ENCODE results near the gene DISC1. TPM values are rescaled to one million over a fixed set of nuclear protein-coding genes. Genes with fewer than 3 reads are reported as not detected.
"Not testable (repeated sequence)": the region's sequence is repeated elsewhere in the genome, so short reads cannot be mapped to it uniquely, and the experiment has no call there.

Gene DISC1
- total RNA-seq, 1 experiment from 2014 or later = 9.8 TPM

DNA sequence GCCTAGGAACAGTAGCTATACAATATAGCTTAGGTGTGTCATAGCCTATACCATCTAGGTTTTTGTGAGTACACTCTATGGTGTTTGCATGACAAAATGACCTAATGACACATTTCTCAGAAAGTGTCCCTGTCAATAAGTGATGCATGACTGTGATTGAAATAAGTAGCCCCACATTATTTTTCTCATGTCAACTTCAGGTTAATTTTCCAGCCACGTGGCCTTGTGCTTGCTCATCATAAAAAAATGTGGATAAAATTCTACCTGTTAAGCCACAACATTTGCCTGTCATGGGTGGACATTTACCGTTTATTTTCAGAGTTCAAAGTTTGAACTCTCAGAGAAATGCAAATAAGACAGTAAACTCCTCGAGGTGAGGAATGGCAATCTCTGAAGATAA is 5.5 kb downstream of the DISC1 start:
- Mint-ChIP-seq H3K27ac (ENCODE audit: unreplicated experiment) (no peak overlapping the region), H3K4me3 (ENCODE audit: low read depth, unreplicated experiment) (no peak overlapping the region), H3K9me3 (ENCODE audit: low read depth, unreplicated experiment) (no peaks in the 10 kb centered on the region), H3K36me3 (ENCODE audit: insufficient read depth, unreplicated experiment) (peaks cover 6% of the 10 kb centered on the region), H3K4me1 (ENCODE audit: low read depth, unreplicated experiment) (no peaks in the 10 kb centered on the region), H3K27me3 (ENCODE audit: unreplicated experiment) (no peaks in the 10 kb centered on the region)
- no peak for DNase-seq
- intact Hi-C loops (cut with micrococcal nuclease; ENCODE audit: unreplicated experiment) = no loop called here
- CTCF ChIA-PET = no interaction called here
- TF ChIP-seq, protein P1, sequence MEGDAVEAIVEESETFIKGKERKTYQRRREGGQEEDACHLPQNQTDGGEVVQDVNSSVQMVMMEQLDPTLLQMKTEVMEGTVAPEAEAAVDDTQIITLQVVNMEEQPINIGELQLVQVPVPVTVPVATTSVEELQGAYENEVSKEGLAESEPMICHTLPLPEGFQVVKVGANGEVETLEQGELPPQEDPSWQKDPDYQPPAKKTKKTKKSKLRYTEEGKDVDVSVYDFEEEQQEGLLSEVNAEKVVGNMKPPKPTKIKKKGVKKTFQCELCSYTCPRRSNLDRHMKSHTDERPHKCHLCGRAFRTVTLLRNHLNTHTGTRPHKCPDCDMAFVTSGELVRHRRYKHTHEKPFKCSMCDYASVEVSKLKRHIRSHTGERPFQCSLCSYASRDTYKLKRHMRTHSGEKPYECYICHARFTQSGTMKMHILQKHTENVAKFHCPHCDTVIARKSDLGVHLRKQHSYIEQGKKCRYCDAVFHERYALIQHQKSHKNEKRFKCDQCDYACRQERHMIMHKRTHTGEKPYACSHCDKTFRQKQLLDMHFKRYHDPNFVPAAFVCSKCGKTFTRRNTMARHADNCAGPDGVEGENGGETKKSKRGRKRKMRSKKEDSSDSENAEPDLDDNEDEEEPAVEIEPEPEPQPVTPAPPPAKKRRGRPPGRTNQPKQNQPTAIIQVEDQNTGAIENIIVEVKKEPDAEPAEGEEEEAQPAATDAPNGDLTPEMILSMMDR (IDR thresholded peaks at IDR 0.05; ENCODE audit: unreplicated experiment) = no peak
- BruUV-seq (replicated peaks) = no TSS peak

DNA sequence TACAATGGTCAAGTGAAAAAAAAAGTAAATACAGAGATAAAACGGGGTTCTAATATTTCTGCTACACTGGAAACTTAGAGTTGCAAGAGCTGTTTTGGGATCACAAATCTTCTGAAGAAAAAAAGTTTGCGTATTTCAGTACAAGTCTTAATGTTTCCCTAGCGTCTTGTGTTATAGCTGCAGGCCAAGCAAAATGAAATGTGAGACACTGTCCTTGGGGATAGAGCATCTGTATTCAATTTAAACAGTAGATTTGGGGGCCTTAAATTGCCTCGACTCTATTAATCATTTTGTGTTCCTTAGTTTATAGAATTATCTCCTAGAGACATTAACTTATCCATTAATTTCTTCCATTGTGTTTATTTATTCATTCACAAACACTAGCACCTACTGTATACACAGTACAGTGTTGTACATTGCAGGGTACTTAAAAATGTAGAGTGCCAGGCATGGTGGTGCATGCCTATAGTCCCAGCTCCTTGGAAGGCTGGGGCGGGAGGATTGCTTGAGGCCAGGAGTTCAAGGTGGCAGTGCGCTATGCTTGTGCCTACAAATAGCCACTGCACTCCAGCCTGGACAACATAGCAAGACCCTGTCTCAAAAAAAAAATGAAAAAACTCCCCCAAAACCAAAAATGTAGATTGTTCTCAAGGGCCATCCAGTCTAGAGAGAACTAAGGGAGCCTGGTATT is 7.9 kb downstream of the DISC1 start:
- Mint-ChIP-seq H3K27me3 (ENCODE audit: unreplicated experiment) (no peaks in the 10 kb centered on the region), H3K4me3 (ENCODE audit: low read depth, unreplicated experiment) (no peak overlapping the region), H3K4me1 (ENCODE audit: low read depth, unreplicated experiment) (no peaks in the 10 kb centered on the region), H3K27ac (ENCODE audit: unreplicated experiment) (no peak overlapping the region), H3K9me3 (ENCODE audit: low read depth, unreplicated experiment) (no peaks in the 10 kb centered on the region), H3K36me3 (ENCODE audit: insufficient read depth, unreplicated experiment) (no peaks in the 10 kb centered on the region)
- CTCF ChIA-PET = no interaction called here
- TF ChIP-seq, protein P1 (IDR thresholded peaks at IDR 0.05; ENCODE audit: unreplicated experiment) = no peak
- no TSS peak for BruUV-seq (replicated peaks)
- no peak for DNase-seq
- intact Hi-C loops (cut with micrococcal nuclease; ENCODE audit: unreplicated experiment) = no loop called here

DNA sequence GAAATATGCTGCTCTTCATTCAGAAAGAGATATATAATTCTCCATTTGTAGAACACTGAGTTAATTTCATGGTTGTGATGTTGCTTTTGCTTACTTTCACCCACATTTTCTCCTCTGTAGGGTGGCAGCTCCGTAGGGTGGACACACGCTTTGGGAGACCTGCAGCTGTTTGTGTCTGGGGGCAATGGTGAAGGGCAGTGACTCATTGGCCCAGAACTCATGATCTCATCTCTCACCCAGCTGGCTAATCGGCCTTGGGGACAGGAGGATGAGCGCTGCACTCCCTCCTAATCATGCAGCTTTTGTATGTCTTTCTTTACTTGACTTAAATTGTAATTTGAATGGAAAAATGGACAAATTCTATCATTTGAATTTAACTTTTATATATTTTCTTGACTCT is 9.6 kb downstream of the DISC1 start:
- Mint-ChIP-seq H3K4me1 (ENCODE audit: low read depth, unreplicated experiment) (no peaks in the 10 kb centered on the region), H3K9me3 (ENCODE audit: low read depth, unreplicated experiment) (no peaks in the 10 kb centered on the region), H3K27me3 (ENCODE audit: unreplicated experiment) (no peaks in the 10 kb centered on the region), H3K4me3 (ENCODE audit: low read depth, unreplicated experiment) (no peak overlapping the region), H3K36me3 (ENCODE audit: insufficient read depth, unreplicated experiment) (no peaks in the 10 kb centered on the region), H3K27ac (ENCODE audit: unreplicated experiment) (no peak overlapping the region)
- CTCF ChIA-PET = interaction anchor here (0.6 kb wide), 1 partner anchor 18 kb away, joined by 3 read pairs; no protein-coding TSS in a partner anchor
- no peak for DNase-seq
- intact Hi-C loops (cut with micrococcal nuclease; ENCODE audit: unreplicated experiment) = no loop called here
- TF ChIP-seq, protein P1 (IDR thresholded peaks at IDR 0.05; ENCODE audit: unreplicated experiment) = no peak
- BruUV-seq (replicated peaks) = no TSS peak

DNA sequence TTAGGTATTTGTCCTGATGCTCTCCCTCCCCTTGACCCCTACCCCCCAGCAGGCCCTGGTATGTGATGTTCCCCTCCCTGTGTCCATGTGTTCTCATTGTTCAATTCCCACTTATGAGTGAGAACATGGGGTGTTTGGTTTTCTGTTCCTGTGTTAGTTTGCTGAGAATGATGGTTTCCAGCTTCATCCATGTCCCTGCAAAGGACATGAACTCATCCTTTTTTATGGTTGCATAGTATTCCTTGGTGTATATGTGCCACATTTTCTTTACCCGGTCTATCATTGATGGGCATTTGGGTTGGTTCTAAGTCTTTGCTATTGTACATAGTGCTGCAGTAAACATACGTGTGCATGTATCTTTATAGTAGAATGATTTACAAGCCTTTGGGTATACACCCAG is 10.3 kb downstream of the DISC1 start:
- not testable (repeated sequence) for BruUV-seq (replicated peaks)

DNA sequence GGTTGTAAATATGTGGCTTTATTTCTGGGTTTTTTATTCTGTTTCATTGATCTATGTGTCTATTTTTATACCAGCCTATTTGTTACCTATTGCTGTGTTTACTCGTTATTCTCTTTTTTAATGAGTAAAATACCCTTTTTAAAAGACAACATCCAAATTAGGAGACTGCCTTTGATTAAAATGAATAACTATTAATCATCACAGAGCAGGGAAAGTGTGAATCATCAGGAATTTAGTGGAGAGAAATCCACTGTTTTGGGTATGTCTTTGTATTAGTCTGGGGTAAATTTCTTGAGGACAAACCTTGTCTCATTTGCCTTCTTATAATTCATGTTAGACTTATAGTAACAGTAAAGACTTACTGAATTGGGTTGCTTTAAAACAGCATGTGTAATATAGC is 12.1 kb downstream of the DISC1 start:
- H3K4me3 Mint-ChIP-seq (ENCODE audit: low read depth, unreplicated experiment) = no peak overlapping the region
- intact Hi-C loops (cut with micrococcal nuclease; ENCODE audit: unreplicated experiment) = no loop called here
- no peaks in the 10 kb centered on the region for H3K4me1 Mint-ChIP-seq (ENCODE audit: low read depth, unreplicated experiment)
- H3K9me3 Mint-ChIP-seq (ENCODE audit: low read depth, unreplicated experiment) = no peaks in the 10 kb centered on the region
- TF ChIP-seq, protein P1 (IDR thresholded peaks at IDR 0.05; ENCODE audit: unreplicated experiment) = no peak
- DNase-seq = no peak
- CTCF ChIA-PET = no interaction called here
- H3K27me3 Mint-ChIP-seq (ENCODE audit: unreplicated experiment) = no peaks in the 10 kb centered on the region
- no peaks in the 10 kb centered on the region for H3K36me3 Mint-ChIP-seq (ENCODE audit: insufficient read depth, unreplicated experiment)
- BruUV-seq (replicated peaks) = no TSS peak
- no peak overlapping the region for H3K27ac Mint-ChIP-seq (ENCODE audit: unreplicated experiment)

More for the DNA sequence above, 10.3 kb downstream of the DISC1 start:
- DNase-seq; intact Hi-C loops (cut with micrococcal nuclease; ENCODE audit: unreplicated experiment); H3K27me3 Mint-ChIP-seq (ENCODE audit: unreplicated experiment); H3K36me3 Mint-ChIP-seq (ENCODE audit: insufficient read depth, unreplicated experiment); H3K9me3 Mint-ChIP-seq (ENCODE audit: low read depth, unreplicated experiment); H3K4me1 Mint-ChIP-seq (ENCODE audit: low read depth, unreplicated experiment); H3K4me3 Mint-ChIP-seq (ENCODE audit: low read depth, unreplicated experiment); H3K27ac Mint-ChIP-seq (ENCODE audit: unreplicated experiment); CTCF ChIA-PET: not testable (repeated sequence)

Measured in Calu3 (cell line).